Measurements from ENCODE around the gene SPATA1. TPM values are rescaled to one million over a fixed set of nuclear protein-coding genes. Genes with fewer than 3 reads are reported as not detected.
A peak's percentile ranks its signal among the peaks of the same experiment; 100 is the strongest.

Gene SPATA1
- total and polyA plus RNA-seq, 2 of the 4 experiments (the other 2 are of a cell fraction), result under 0.01 to 0.56 TPM

- no peak for TF ChIP-seq FOS (IDR thresholded peaks at IDR 0.05; ENCODE audit: low read depth, low read length)
- no peak for TF ChIP-seq CHD1 (IDR thresholded peaks at IDR 0.05; ENCODE audit: low read depth, low read length)
- TF ChIP-seq SMC3 (IDR thresholded peaks at IDR 0.05; ENCODE audit: low read depth, low read length), result no peak
- TF ChIP-seq MAZ (IDR thresholded peaks at IDR 0.05; ENCODE audit: borderline replicate concordance, low read depth, low read length), result no peak
- TF ChIP-seq CEBPB (IDR thresholded peaks at IDR 0.05; ENCODE audit: low read depth, low read length), result no peak
Measured at GRCh38 chr1:84581648-84582047, 75.5 kb downstream of the SPATA1 start (continued).

- ChIA-PET CTCF (interaction anchor here (0.7 to 1.0 kb wide), 2 partner anchors 16 to 103 kb away, joined by 3 read pairs; no protein-coding TSS in a partner anchor), POLR2A (ENCODE audit: unreplicated experiment) (no interaction called here)
- H2BK15ac ChIP-seq (ENCODE audit: low read depth, low read length), result no peak overlapping the region
- no peak overlapping the region for H2AFZ ChIP-seq (replicated peaks; ENCODE audit: low read length, poor library complexity)
- no peak overlapping the region for H2BK5ac ChIP-seq (ENCODE audit: low read depth, low read length, poor library complexity, severe bottlenecking)
- no peaks in the 10 kb centered on the region for H3K4me1 ChIP-seq (ENCODE audit: control insufficient read depth, insufficient read depth, low read length)
- no peak overlapping the region for H3K4me2 ChIP-seq (ENCODE audit: low read depth, low read length)
- no peak overlapping the region for H3K4me3 ChIP-seq (ENCODE audit: insufficient read depth, low read depth, low read length)
- H3K9me1 ChIP-seq (ENCODE audit: insufficient read depth, low read length), result no peaks in the 10 kb centered on the region
- WGBS, 2 experiments (ENCODE audit: extremely low coverage in 2 of 2, insufficient read length in 1 of 2), result no CpG with 5 or more reads among the region's 7 CpGs
- no peak overlapping the region for H2AK5ac ChIP-seq (ENCODE audit: low read depth, low read length)
- no peaks in the 10 kb centered on the region; the same call in 1 of the 2 replicates for H3K9me3 ChIP-seq (ENCODE audit: control insufficient read depth, insufficient read depth, low read length)
- no peak overlapping the region for H3K4ac ChIP-seq (ENCODE audit: low read depth, low read length)
- no peak overlapping the region for H3K56ac ChIP-seq (ENCODE audit: extremely low read depth, insufficient read depth, low read length)
- no peak overlapping the region for H4K91ac ChIP-seq (ENCODE audit: insufficient read depth, low read depth, low read length)
- H4K5ac ChIP-seq (ENCODE audit: low read depth, low read length), result no peak overlapping the region
- H3K79me1 ChIP-seq (ENCODE audit: low read depth in 1 of 2, low read length in 2 of 2), result no peaks in the 10 kb centered on the region
- intact Hi-C loops (cut with micrococcal nuclease), result no loop called here
- no peak overlapping the region for H3K9ac ChIP-seq (ENCODE audit: low read depth, low read length)
- DNase-seq (no peak), ATAC-seq (ENCODE audit: low read depth) (peak; percentile 24; the same call in 1 of the 2 replicates)
- no peak overlapping the region for H3K27ac ChIP-seq (ENCODE audit: insufficient read depth, low read length)
- no peaks in the 10 kb centered on the region for H3K36me3 ChIP-seq (ENCODE audit: control insufficient read depth, insufficient read depth, low read length)
- H3K27me3 ChIP-seq (ENCODE audit: control insufficient read depth, insufficient read depth, low read length), result no peaks in the 10 kb centered on the region
- no peak overlapping the region for H4K8ac ChIP-seq (ENCODE audit: low read depth in 2 of 2, low read length in 2 of 2)
- no peak overlapping the region for H2AK9ac ChIP-seq (replicated peaks; ENCODE audit: low read depth, low read length, poor library complexity)
- no peak overlapping the region for H3K18ac ChIP-seq (ENCODE audit: low read depth, low read length)
- H4K20me1 ChIP-seq (ENCODE audit: insufficient read depth, low read length), result no peaks in the 10 kb centered on the region
- in situ Hi-C loops (cut with MboI; ENCODE audit: low sequenced_read_pairs), result no loop called here
- no peak overlapping the region for H3K23ac ChIP-seq (ENCODE audit: low read depth, low read length)
- H2BK20ac ChIP-seq (ENCODE audit: low read depth, low read length), result no peak overlapping the region
- no TSS peak for BruUV-seq (replicated peaks)
- no peak overlapping the region for H3K14ac ChIP-seq (replicated peaks; ENCODE audit: low read depth, low read length)
- dilution Hi-C loops (cut with HindIII; ENCODE audit: low sequenced_read_pairs, unreplicated experiment), result no loop called here
- no peak overlapping the region for H2BK120ac ChIP-seq (ENCODE audit: low read depth, low read length)
- TF ChIP-seq ELK1 (IDR thresholded peaks at IDR 0.05; ENCODE audit: borderline replicate concordance, low read depth, low read length) (no peak), CEBPB (IDR thresholded peaks at IDR 0.05; ENCODE audit: low read depth, low read length) (no peak), NFE2L2 (IDR thresholded peaks at IDR 0.05; ENCODE audit: low read depth, low read length) (no peak), MAZ (IDR thresholded peaks at IDR 0.05; ENCODE audit: borderline replicate concordance, low read depth, low read length) (no peak), BHLHE40 (IDR thresholded peaks at IDR 0.05; ENCODE audit: low read depth, low read length) (no peak), CHD1 (IDR thresholded peaks at IDR 0.05; ENCODE audit: low read depth, low read length) (no peak), MAFK (IDR thresholded peaks at IDR 0.05; ENCODE audit: low read depth, low read length) (no peak), POLR2A (IDR thresholded peaks at IDR 0.05; ENCODE audit: low read depth, low read length) (no peak), RCOR1 (IDR thresholded peaks at IDR 0.05; ENCODE audit: insufficient replicate concordance, low read length) (no peak), CTCF (conservative IDR thresholded peaks at IDR 0.05; ENCODE audit: low read depth, low read length) (no peak)
Measured at GRCh38 chr1:84582802-84583587, 76.8 kb downstream of the SPATA1 start.
